ENCODE measurements around the gene TTF1.

DNA sequence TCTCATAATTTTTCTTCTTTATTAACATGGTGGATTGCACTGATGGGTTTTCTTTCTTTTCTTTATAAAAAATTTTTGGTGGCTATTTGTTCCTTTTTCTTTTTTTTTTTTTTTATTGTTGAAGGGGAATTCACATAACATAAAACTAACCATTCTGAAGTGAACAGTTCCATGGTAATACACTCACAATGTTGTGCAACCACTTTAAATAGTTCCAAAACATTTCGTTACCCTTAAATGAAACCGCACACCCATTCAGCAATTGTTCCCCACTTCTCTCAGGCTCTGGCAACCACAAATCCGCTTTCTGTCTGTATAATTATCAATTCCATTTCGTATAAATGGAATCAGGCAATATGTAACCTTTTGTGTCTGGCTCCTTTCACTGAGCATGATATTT, 40.2 kb downstream of the TTF1 start:
- TF ChIP-seq CTCF (IDR thresholded peaks at IDR 0.05) (no peak), MXI1 (IDR thresholded peaks at IDR 0.05; ENCODE audit: low read depth, low read length) (no peak), USF2 (IDR thresholded peaks at IDR 0.05; ENCODE audit: borderline replicate concordance, low read depth, low read length) (no peak), POLR2AphosphoS5 (IDR thresholded peaks at IDR 0.05; ENCODE audit: low read depth, low read length) (no peak), SMC3 (IDR thresholded peaks at IDR 0.05; ENCODE audit: low read depth, low read length) (no peak), IRF3 (IDR thresholded peaks at IDR 0.05; ENCODE audit: low read depth, low read length) (no peak), EZH2phosphoT487 (IDR thresholded peaks at IDR 0.05; ENCODE audit: borderline replicate concordance, low read depth) (no peak), EP300 (IDR thresholded peaks at IDR 0.05; ENCODE audit: borderline replicate concordance in 1 of 2, low read depth in 1 of 2, low read length in 1 of 2) (no peak), TAF1 (IDR thresholded peaks at IDR 0.05; ENCODE audit: borderline replicate concordance, low read depth, low read length) (no peak), TEAD4 (IDR thresholded peaks at IDR 0.05; ENCODE audit: borderline replicate concordance, insufficient read depth) (no peak), REST (IDR thresholded peaks at IDR 0.05; ENCODE audit: low read depth, low read length) (no peak)
- TF ChIP-seq, protein P1, sequence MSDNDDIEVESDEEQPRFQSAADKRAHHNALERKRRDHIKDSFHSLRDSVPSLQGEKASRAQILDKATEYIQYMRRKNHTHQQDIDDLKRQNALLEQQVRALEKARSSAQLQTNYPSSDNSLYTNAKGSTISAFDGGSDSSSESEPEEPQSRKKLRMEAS (IDR thresholded peaks at IDR 0.05; ENCODE audit: low read depth) = no peak

Data from SK-N-SH (cell line).